Neural cell (in vitro differentiated cells): ENCODE results near the gene TCF12. TPM values are rescaled to one million over a fixed set of nuclear protein-coding genes. Genes with fewer than 3 reads are reported as not detected.

Experiments
- H2AFZ ChIP-seq: fragments of 200-600, 300-800 bp; sonication (generic), shearing (Covaris generic); 2 replicates; pipeline ENCODE4 v1.6.0; 2014; ENCODE audit warnings: low read depth, mild to moderate bottlenecking, antibody characterized with exemption, low read length, moderate library complexity
- H3F3A ChIP-seq: fragments of 200-600 bp; shearing (Covaris generic); 2 replicates; pipeline ENCODE4 v1.6.1; 2016; ENCODE audit warnings: mild to moderate bottlenecking, moderate library complexity, mixed read lengths, antibody characterized with exemption, low read length; ENCODE audit not compliant: insufficient read depth, poor library complexity, severe bottlenecking
- H3K27ac ChIP-seq: fragments of 200-600, 300-800 bp; sonication (generic), shearing (Covaris generic); 2 replicates; pipeline ENCODE4 v1.5.1; 2014; ENCODE audit warnings: mild to moderate bottlenecking, low read length, moderate library complexity
- H3K27me3 ChIP-seq: fragments of 300-800, 200-600 bp; sonication (generic), shearing (Covaris generic); 2 replicates; pipeline ENCODE4 v1.6.0; 2014; ENCODE audit warnings: mild to moderate bottlenecking, low read depth, low read length, moderate library complexity; ENCODE audit not compliant: insufficient read depth
- H3K36me3 ChIP-seq: fragments of 300-800, 200-600 bp; sonication (generic), shearing (Covaris generic); 2 replicates; pipeline ENCODE4 v1.5.1; 2014; ENCODE audit warnings: mild to moderate bottlenecking, antibody characterized with exemption, low read length, moderate library complexity; ENCODE audit not compliant: insufficient read depth
- H3K4me2 ChIP-seq: fragments of 300-800, 200-600 bp; sonication (generic), shearing (Covaris generic); 2 replicates; pipeline ENCODE4 v1.6.0; 2014; ENCODE audit warnings: mild to moderate bottlenecking, low read length
- H3K4me3 ChIP-seq: fragments of 300-800, 200-600 bp; sonication (generic), shearing (Covaris generic); 2 replicates; pipeline ENCODE4 v1.5.1; 2014; ENCODE audit warnings: mild to moderate bottlenecking, low read length, moderate library complexity
- H3K79me2 ChIP-seq: fragments of 200-600 bp; shearing (Covaris generic); replicated peaks from 2 replicates; pipeline ENCODE4 v1.6.0; 2014; ENCODE audit warnings: mild to moderate bottlenecking, low read length, moderate library complexity; ENCODE audit not compliant: insufficient read depth
- H3K9ac ChIP-seq: fragments of 300-800, 200-600 bp; sonication (generic), shearing (Covaris generic); 2 replicates; pipeline ENCODE4 v1.6.1; 2016; ENCODE audit warnings: mild to moderate bottlenecking, low read length, mixed read lengths
- H3K9me2 ChIP-seq: fragments of 200-600 bp; shearing (Covaris generic); 2 replicates; pipeline ENCODE4 v1.6.1; 2016; ENCODE audit warnings: mild to moderate bottlenecking, low read length, mixed read lengths; ENCODE audit not compliant: insufficient read depth
- H3K9me3 ChIP-seq: fragments of 200-600, 300-800 bp; sonication (generic), shearing (Covaris generic); 2 replicates; pipeline ENCODE4 v1.6.1; 2016; ENCODE audit warnings: mild to moderate bottlenecking, mixed run types, low read length, moderate library complexity, mixed read lengths
- H4K20me1 ChIP-seq: fragments of 200-600 bp; shearing (Covaris generic); 2 replicates; pipeline ENCODE4 v1.6.1; 2016; ENCODE audit warnings: mild to moderate bottlenecking, mixed run types; ENCODE audit not compliant: insufficient read depth
- EP300 ChIP-seq: fragments of 450-650 bp; conservative IDR thresholded peaks from 2 replicates; pipeline ENCODE4 v1.6.1; 2014; ENCODE audit warnings: antibody characterized with exemption, mild to moderate bottlenecking, moderate library complexity; ENCODE audit not compliant: poor library complexity, severe bottlenecking
- EZH2 ChIP-seq: fragments of 200-600, 300-800 bp; shearing (Covaris generic), sonication (generic); IDR thresholded peaks from 2 replicates; pipeline ENCODE4 v1.6.1; 2014; ENCODE audit warnings: antibody characterized with exemption, low read length, borderline replicate concordance, mild to moderate bottlenecking; ENCODE audit not compliant: insufficient read depth, poor library complexity, severe bottlenecking
- MXI1 ChIP-seq: fragments of 450-650 bp; conservative IDR thresholded peaks from 2 replicates; pipeline ENCODE4 v1.6.1; 2014; ENCODE audit warnings: antibody characterized with exemption, mild to moderate bottlenecking; ENCODE audit not compliant: poor library complexity, severe bottlenecking
- POLR2AphosphoS5 ChIP-seq: IDR thresholded peaks from 2 replicates; pipeline ENCODE4 v1.6.1; 2012
- RAD21 ChIP-seq: fragments of 450-650 bp; conservative IDR thresholded peaks from 2 replicates; pipeline ENCODE4 v1.6.1; 2014; ENCODE audit warnings: antibody characterized with exemption, mild to moderate bottlenecking, moderate library complexity
- SMC3 ChIP-seq: fragments of 450-650 bp; conservative IDR thresholded peaks from 2 replicates; pipeline ENCODE4 v1.6.1; 2014; ENCODE audit warnings: antibody characterized with exemption, mild to moderate bottlenecking, moderate library complexity; ENCODE audit not compliant: poor library complexity
- TAF1 ChIP-seq: IDR thresholded peaks from 2 replicates; pipeline ENCODE4 v1.6.1; 2012; ENCODE audit warnings: low read depth
- polyA plus RNA-seq: library from polyadenylated mRNA; depleted of rRNA; stranded (reverse); fragments of >200 nt; gene quantifications from 2 replicates; pipeline ENCODE4 v1.2.3, GENCODE V29; 2014
- TF ChIP-seq, protein P1 (sequence below): fragments of 450-650 bp; IDR thresholded peaks from 2 replicates; pipeline ENCODE4 v1.5.1; 2014; ENCODE audit warnings: antibody characterized with exemption, mild to moderate bottlenecking, moderate library complexity; ENCODE audit not compliant: poor library complexity, severe bottlenecking
- TF ChIP-seq, protein P2 (sequence below): IDR thresholded peaks from 2 replicates; pipeline ENCODE4 v1.6.1; 2012; ENCODE audit warnings: borderline replicate concordance

TCF12 gene
- polyA plus RNA-seq, 1 donor from 2014 or later = 52.7 TPM

DNA sequence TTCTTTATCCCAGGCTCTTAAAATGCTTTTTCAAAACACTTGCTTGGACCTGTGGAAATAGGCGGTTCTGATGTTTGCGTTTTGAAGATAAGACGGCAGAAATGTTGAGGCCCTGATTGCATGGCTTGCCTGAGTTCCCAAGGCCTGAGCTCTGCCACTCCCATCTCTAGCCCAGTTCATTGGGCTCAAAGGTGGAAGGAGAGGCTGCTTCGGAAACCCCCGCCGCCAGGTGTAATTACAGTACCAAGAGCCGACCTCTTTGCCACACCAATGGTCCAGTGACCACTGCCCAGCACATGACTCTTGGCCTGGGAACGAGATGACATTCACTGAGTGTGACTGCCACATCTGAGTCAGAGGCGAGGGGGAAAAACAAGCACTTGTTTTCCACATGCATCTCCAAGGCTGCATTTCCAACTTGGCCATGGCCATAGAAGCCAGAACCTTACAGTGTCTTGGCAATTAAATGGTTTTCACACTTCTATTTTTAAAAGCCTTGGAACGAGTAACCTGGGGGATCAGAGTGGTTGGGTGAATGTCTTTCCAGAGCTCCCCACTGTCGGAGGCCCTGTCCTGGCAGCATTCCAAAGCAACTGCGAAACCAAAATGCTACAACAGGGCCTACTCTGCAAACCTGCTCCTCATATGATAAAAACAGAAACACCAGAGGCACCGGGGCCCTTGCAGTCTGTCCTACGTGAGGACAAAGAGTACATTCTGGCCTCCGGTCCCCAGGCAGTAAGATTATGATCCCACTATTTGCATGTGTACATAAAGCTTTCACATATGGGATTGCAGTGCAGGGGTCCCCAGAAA is 394.1 kb downstream of the TCF12 start:
- Histone ChIP-seq H2AFZ (no peak overlapping the region), H3K9me3 (no peaks in the 10 kb centered on the region), H3K79me2 (no peaks in the 10 kb centered on the region), H3K27ac (no peak overlapping the region), H3K4me2 (no peak overlapping the region), H4K20me1 (no peaks in the 10 kb centered on the region), H3K36me3 (no peaks in the 10 kb centered on the region), H3K9me2 (no peaks in the 10 kb centered on the region), H3K9ac (no peak overlapping the region), H3F3A (no peaks in the 10 kb centered on the region), H3K27me3 (no peaks in the 10 kb centered on the region), H3K4me3 (no peak overlapping the region)
- TF ChIP-seq SMC3 (no peak), RAD21 (no peak), TAF1 (no peak), EP300 (no peak), EZH2 (no peak), POLR2AphosphoS5 (no peak), MXI1 (no peak)
- TF ChIP-seq, protein P1, sequence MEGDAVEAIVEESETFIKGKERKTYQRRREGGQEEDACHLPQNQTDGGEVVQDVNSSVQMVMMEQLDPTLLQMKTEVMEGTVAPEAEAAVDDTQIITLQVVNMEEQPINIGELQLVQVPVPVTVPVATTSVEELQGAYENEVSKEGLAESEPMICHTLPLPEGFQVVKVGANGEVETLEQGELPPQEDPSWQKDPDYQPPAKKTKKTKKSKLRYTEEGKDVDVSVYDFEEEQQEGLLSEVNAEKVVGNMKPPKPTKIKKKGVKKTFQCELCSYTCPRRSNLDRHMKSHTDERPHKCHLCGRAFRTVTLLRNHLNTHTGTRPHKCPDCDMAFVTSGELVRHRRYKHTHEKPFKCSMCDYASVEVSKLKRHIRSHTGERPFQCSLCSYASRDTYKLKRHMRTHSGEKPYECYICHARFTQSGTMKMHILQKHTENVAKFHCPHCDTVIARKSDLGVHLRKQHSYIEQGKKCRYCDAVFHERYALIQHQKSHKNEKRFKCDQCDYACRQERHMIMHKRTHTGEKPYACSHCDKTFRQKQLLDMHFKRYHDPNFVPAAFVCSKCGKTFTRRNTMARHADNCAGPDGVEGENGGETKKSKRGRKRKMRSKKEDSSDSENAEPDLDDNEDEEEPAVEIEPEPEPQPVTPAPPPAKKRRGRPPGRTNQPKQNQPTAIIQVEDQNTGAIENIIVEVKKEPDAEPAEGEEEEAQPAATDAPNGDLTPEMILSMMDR = no peak
- TF ChIP-seq, protein P2, sequence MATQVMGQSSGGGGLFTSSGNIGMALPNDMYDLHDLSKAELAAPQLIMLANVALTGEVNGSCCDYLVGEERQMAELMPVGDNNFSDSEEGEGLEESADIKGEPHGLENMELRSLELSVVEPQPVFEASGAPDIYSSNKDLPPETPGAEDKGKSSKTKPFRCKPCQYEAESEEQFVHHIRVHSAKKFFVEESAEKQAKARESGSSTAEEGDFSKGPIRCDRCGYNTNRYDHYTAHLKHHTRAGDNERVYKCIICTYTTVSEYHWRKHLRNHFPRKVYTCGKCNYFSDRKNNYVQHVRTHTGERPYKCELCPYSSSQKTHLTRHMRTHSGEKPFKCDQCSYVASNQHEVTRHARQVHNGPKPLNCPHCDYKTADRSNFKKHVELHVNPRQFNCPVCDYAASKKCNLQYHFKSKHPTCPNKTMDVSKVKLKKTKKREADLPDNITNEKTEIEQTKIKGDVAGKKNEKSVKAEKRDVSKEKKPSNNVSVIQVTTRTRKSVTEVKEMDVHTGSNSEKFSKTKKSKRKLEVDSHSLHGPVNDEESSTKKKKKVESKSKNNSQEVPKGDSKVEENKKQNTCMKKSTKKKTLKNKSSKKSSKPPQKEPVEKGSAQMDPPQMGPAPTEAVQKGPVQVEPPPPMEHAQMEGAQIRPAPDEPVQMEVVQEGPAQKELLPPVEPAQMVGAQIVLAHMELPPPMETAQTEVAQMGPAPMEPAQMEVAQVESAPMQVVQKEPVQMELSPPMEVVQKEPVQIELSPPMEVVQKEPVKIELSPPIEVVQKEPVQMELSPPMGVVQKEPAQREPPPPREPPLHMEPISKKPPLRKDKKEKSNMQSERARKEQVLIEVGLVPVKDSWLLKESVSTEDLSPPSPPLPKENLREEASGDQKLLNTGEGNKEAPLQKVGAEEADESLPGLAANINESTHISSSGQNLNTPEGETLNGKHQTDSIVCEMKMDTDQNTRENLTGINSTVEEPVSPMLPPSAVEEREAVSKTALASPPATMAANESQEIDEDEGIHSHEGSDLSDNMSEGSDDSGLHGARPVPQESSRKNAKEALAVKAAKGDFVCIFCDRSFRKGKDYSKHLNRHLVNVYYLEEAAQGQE = no peak

DNA sequence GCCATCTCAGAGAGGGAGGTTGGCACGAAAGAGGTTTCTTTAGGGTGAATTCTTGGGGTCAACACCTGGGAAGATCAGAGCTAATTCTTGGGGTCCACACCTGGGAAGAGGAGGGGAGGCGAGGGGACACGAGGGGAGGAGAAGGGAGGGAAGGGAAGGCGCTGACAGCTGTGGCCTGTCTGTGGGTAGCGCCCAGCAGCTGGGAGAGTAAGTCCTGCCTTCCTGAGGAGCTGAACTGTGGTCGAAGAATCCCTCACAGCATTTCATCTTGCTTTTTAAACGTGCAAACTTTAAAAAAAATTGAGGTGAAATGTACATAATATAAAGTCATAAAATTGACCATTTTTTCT is 394.7 kb downstream of the TCF12 start:
- Histone ChIP-seq H3K9me2 (no peaks in the 10 kb centered on the region), H3F3A (no peaks in the 10 kb centered on the region), H3K4me3 (no peak overlapping the region), H3K9me3 (no peaks in the 10 kb centered on the region), H3K27me3 (no peaks in the 10 kb centered on the region), H3K4me2 (no peak overlapping the region), H3K27ac (no peak overlapping the region), H4K20me1 (no peaks in the 10 kb centered on the region), H2AFZ (no peak overlapping the region), H3K79me2 (no peaks in the 10 kb centered on the region), H3K36me3 (no peaks in the 10 kb centered on the region), H3K9ac (no peak overlapping the region)
- no peak for TF ChIP-seq EP300
- TF ChIP-seq SMC3 = no peak
- TF ChIP-seq, protein P1 = no peak
- no peak for TF ChIP-seq RAD21
- TF ChIP-seq TAF1 = no peak
- no peak for TF ChIP-seq POLR2AphosphoS5
